ENCODE data around the gene PLK3. TPM values are rescaled to one million over a fixed set of nuclear protein-coding genes. Genes with fewer than 3 reads are reported as not detected.

The PLK3 gene
- total RNA-seq, 4 donors from 2014 or later, result 1.8 to 36.6 (median 21.1) TPM

GRCh38 chr1:44775078-44775929 lies 24.9 kb upstream of the PLK3 start, which contains the start of gene RPS8:
Gene RPS8, plus strand, starts transcription at chr1:44775540. Its CDS starts 57 bp downstream, at chr1:44775597.
- no peaks in the 10 kb centered on the region for H3K36me3 ChIP-seq
- H3K27ac ChIP-seq, result peak within 1 kb of the TSS; percentile 94 to 98
- peak within 1 kb of the TSS; percentile 88 to 93 for H3K4me3 ChIP-seq
- H3K4me1 ChIP-seq, result no peaks in the 10 kb centered on the region
- no peaks in the 10 kb centered on the region for H3K27me3 ChIP-seq
- intact Hi-C loops (cut with DNase I; ENCODE audit: low total_unique reads), result no loop called here
- peak; percentile 88 to 95 for TF ChIP-seq POLR2A (IDR thresholded peaks at IDR 0.05)
- peak in 1 of 4 experiments; percentile 5 for TF ChIP-seq CTCF (IDR thresholded peaks at IDR 0.05)
- no peaks in the 10 kb centered on the region for H3K9me3 ChIP-seq
- DNase-seq, result peak; percentile 92 to 95

GRCh38 chr1:44775930-44776729 lies 24.0 kb upstream of the PLK3 start:
- TF ChIP-seq CTCF (IDR thresholded peaks at IDR 0.05) (no peak), POLR2A (IDR thresholded peaks at IDR 0.05) (no peak)
- no peaks in the 10 kb centered on the region for H3K9me3 ChIP-seq
- no peaks in the 10 kb centered on the region for H3K4me1 ChIP-seq
- H3K27ac ChIP-seq, result peak overlapping the region; percentile 94 to 98
- intact Hi-C loops (cut with DNase I; ENCODE audit: low total_unique reads), result no loop called here
- DNase-seq, result peak in 1 of 2 donors; percentile 36
- no peaks in the 10 kb centered on the region for H3K27me3 ChIP-seq
- peak overlapping the region; percentile 88 to 93 for H3K4me3 ChIP-seq
- H3K36me3 ChIP-seq, result no peaks in the 10 kb centered on the region

GRCh38 chr1:44776730-44777068 lies 23.5 kb upstream of the PLK3 start:
- Histone ChIP-seq H3K27ac (peak overlapping the region; percentile 94 to 98), H3K36me3 (no peaks in the 10 kb centered on the region), H3K4me3 (peak overlapping the region; percentile 88 to 93), H3K9me3 (no peaks in the 10 kb centered on the region), H3K27me3 (no peaks in the 10 kb centered on the region), H3K4me1 (no peaks in the 10 kb centered on the region)
- intact Hi-C loops (cut with DNase I; ENCODE audit: low total_unique reads), result no loop called here
- TF ChIP-seq CTCF (IDR thresholded peaks at IDR 0.05), result no peak
- TF ChIP-seq POLR2A (IDR thresholded peaks at IDR 0.05), result no peak
- DNase-seq, result no peak

GRCh38 chr1:44777547-44777946 lies 22.6 kb upstream of the PLK3 start:
- TF ChIP-seq CTCF (IDR thresholded peaks at IDR 0.05) (no peak), POLR2A (IDR thresholded peaks at IDR 0.05) (no peak)
- H3K4me3 ChIP-seq, result no peak overlapping the region
- H3K9me3 ChIP-seq, result no peaks in the 10 kb centered on the region
- H3K27ac ChIP-seq, result no peak overlapping the region
- no peak for DNase-seq
- no peaks in the 10 kb centered on the region for H3K27me3 ChIP-seq
- no peaks in the 10 kb centered on the region for H3K4me1 ChIP-seq
- intact Hi-C loops (cut with DNase I; ENCODE audit: low total_unique reads), result no loop called here
- H3K36me3 ChIP-seq, result no peaks in the 10 kb centered on the region

Measured in uterus (tissue), 4 donors.